ENCODE measurements around the gene ATP6V1C2.

Gene ATP6V1C2, protein sequence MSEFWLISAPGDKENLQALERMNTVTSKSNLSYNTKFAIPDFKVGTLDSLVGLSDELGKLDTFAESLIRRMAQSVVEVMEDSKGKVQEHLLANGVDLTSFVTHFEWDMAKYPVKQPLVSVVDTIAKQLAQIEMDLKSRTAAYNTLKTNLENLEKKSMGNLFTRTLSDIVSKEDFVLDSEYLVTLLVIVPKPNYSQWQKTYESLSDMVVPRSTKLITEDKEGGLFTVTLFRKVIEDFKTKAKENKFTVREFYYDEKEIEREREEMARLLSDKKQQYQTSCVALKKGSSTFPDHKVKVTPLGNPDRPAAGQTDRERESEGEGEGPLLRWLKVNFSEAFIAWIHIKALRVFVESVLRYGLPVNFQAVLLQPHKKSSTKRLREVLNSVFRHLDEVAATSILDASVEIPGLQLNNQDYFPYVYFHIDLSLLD

GRCh38 chr2:10721396-10722251, at the start of gene ATP6V1C2:
TSS of gene ATP6V1C2 (plus strand) at chr2:10721630. CDS start at chr2:10722850, 1,220 bp downstream.
- peak in 1 of 2 experiments; percentile 42 for DNase-seq

GRCh38 chr2:10675131-10675530, 46.3 kb upstream of the ATP6V1C2 start:
- DNase-seq = no peak

- DNase-seq = no peak
Measured at GRCh38 chr2:10678225-10678624, 43.2 kb upstream of the ATP6V1C2 start.

DNA sequence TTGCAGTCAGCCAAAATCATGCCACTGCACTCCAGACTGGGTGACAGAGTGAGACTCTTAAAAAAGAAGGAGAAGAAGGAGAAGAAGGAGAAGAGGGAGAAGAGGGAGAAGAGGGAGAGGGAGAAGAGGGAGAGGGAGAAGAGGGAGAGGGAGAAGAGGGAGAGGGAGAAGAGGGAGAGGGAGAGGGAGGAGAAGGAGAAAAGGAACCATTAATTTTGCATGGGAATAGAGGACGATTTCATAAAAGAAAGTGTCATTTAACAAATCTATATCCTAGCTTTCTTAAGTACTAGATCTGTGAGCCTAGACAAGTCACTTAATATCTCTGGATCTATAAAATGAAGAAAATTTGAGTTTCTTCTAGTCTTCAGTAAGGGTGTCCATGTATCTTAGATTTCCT, 41.2 kb upstream of the ATP6V1C2 start:
- no peak for DNase-seq

DNA sequence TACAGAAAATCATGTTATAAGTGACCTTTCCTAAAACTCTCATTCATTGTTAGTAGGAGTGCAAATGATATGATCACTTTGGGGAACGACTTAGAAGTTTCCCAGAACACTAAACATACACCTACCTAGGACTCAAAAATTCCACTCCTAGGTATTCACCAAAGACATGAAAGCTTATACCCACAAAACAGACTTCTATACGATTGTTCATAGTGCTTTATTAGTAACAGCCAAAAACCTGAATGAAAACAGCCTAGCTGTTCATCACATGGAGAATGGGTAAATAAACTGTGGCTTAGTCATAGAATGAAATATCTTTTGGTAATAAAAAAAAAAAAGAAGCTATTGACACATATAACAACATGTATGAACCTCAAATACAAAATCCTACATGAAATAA, 40.5 kb upstream of the ATP6V1C2 start:
- no peak for DNase-seq

- DNase-seq = no peak
Measured at GRCh38 chr2:10686176-10686730, 35.2 kb upstream of the ATP6V1C2 start.

DNA sequence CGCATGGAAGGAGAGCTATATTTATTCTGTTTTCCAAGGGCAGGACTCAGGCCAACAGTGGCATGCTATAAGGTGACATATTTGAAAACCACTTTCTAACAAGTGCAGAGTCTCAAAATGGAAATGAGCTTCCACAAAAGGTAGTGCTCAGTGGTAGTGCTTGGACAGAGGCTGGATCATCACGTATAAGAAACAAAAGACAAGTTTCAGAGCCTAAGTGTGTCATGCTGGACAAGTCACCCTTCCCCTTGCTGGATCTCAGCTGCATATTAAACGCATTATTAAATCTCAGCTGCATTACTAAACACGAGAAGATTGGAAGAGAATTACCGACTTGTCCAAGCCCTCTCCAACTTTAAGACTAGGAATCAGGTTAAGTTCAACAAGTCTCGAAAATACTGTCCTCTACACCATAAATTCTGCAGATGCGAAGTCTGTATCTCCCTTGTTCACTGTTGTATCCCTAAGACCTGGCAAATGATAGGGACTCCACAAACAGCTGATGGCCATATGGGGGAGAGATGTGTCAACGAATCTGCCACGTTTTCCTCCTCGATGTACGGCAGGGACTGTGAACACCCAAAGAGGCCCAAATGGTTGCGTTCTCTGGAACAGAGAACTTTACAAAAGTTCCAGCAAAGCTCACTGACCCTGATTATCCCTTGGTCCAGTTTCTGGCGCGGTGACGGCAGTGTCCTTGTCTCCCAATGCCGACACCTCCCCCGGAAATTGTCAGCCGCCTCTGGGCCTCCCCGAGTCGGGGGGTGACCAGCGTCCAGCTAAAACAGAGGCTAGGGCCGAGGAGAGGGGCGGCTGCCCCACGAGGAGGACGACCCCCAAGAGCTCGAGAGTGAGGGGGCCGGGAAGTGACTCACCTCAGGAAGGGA, 32.3 kb upstream of the ATP6V1C2 start:
- DNase-seq = peak in 1 of 2 experiments; percentile 18

- no peak for DNase-seq
Measured at GRCh38 chr2:10691521-10691920, 29.9 kb upstream of the ATP6V1C2 start.

DNA sequence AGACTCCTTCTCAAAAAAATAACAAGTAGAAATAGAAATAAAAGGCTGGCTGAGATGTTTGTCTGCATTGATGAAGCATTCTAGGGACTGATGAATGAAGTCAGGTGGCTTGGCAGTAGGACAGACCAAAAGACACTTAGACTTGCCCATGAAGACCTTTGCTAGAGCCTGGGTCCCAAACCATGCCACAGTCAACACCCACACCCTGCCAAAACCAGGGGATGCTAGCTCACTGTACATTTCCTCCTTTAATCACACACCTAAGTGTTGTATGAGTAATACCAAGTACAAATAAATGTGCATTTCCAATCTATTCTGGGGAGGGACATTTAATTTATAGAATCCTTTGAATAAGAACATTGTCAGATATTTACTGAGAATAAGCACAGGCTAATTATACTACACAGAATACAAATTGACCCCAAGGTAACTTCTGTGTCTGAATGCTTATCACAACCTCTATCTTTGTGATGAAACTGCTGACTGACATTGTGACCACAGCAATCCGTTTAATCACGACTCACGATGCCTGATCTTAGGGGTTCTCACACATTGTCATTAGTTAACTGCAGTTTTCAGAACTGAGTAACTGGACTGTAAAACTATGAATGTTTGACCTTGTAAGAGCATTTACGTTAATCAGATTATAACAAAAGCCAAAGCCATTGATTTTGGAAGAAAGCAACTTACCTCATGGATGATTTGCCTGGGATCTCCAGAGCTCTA, 21.2 kb upstream of the ATP6V1C2 start:
- no peak for DNase-seq

- DNase-seq = no peak
Measured at GRCh38 chr2:10704034-10704594, 17.3 kb upstream of the ATP6V1C2 start.

- DNase-seq = no peak
Measured at GRCh38 chr2:10706033-10706432, 15.4 kb upstream of the ATP6V1C2 start.

- DNase-seq = no peak
Measured at GRCh38 chr2:10707831-10708230, 13.6 kb upstream of the ATP6V1C2 start.

GRCh38 chr2:10709290-10709939, 12.0 kb upstream of the ATP6V1C2 start:
- DNase-seq = peak; percentile 56 to 64

DNA sequence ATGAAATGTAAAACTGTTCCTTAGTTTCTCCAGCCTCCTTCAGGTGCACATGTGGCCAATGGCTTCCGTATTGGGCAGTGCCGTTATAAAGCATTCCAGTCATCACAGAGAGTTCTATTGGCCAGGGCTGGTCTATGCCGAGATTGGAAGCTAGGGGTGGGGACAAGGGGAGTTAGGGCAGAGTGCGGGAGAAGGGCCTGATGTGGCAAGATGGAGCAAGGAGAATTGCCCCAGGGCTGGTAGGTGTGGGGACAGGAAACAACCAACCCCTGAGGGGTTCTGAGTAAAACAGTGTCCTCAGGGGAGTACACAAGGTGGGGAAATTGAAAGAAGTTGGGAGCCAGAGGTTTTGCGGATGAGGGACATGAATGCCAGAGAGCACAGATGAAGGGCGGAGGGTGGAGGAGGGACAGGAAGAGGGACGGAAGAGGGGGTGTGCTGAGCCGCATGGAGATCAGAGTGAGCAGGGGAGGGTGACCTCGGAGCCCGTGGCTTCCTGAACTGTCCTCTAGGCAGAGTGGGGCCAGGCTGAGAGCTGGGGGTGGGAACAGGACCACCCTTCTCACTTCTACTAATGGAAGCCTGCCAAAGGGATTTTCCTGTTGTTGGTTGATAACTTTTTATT, 9.1 kb upstream of the ATP6V1C2 start:
- DNase-seq = no peak

DNA sequence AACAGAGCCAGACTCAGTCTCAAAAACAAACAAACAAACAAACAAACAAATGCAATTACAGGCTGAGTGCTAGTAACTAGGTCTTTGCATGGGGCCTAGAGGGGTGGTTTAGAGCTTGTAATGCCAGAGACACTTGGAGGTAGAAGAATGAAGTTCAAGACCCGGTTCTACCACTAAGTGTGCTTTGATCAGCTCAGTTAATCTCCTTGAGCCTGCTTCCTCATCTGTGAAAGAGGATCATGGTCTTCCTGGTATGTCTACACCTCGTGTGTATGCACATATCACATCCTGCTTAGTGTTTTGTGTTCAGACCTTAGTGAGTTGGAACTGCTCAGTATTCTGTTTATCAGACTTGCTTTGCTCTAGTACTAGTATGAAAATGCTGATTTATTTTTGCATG, 4.8 kb upstream of the ATP6V1C2 start:
- DNase-seq = no peak

GRCh38 chr2:10717628-10718027, 3.8 kb upstream of the ATP6V1C2 start:
- DNase-seq = no peak

DNA sequence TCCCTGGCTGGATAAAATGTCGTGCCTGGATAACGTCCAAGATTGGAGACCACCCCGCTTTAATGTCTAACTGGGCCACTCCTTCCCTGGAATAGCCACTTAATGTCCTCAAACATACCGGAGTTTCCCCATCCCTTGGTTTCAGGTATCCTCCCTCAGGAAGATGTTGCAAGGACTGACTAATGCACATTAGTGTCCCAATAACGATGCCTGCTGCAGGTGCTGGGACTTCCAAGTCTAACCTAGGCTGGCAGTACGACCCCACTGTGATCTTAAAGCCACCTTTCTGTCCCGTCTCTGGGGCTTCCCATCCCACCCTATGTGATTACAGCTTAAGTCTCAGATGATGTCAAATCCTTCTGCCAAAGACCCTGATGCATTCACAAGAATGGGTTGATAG, 1.1 kb upstream of the ATP6V1C2 start:
- no peak for DNase-seq

DNA sequence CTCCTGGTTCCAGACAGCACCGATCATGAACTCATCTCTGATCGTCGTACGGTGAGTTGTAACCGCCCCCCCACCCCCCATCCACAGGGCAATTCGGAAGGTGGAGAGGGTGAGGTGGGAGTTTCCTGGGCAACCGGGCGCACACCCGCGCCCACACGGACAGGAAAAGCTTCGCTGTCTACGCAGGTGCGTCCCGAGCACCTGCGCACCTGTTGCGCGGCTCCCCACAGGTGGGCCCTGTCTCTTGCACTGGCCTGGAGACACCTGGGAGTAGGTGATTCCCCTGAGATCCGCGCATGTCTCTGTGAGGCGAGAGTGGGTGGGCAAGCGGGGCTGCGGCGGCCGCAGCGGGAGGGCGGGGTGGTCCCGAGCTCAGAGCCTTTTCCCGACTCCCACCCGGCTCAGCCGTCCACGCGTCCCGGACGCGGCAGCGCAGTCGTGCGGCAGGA, 459 bp upstream of the ATP6V1C2 start:
- no peak for DNase-seq

- DNase-seq = no peak
Measured at GRCh38 chr2:10722252-10722825, 909 bp downstream of the ATP6V1C2 start.

Measured in NCI-H524 (cell line).